ENCODE results near the gene RHOJ. TPM values are rescaled to one million over a fixed set of nuclear protein-coding genes. Genes with fewer than 3 reads are reported as not detected.

The RHOJ gene
- total RNA-seq, 1 experiment from 2014 or later = not detected

DNA sequence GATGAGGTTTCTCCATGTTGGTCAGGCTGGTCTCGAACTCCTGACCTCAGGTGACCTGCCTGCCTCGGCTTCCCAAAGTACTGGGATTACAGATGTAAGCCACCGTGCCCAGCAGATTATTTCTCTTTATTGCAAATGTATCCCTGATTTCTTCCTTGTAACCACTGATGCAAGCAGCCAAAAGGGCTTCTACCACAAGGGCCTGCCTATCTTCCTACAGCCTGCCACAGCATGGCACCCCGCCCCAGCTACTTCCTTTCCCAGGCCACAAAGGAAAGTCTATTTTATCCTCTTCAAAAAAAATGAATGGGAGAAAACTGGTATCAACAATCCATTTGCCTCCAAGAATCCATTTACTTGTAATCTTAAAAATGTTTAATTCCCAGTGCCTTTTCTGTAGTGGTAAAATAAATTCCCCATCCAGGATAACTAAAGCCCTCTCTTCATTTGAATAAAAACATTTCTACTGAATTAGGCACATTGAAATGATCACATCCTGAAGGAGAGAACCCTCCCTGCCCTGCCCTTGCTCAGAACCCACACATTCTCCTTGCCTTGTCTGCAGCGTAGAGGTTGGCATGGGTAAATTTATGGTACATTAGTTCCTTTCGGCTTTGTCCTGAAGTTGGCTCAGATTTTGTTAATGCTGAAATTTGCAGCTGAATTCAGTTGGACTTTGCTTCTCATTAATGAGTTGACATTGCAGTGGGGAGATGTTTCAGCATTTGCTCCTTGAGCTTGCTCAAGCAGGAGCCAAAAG is 95.3 kb downstream of the RHOJ start:
- Histone ChIP-seq H3K36me3 (ENCODE audit: control insufficient read depth in 1 of 2, insufficient read depth in 2 of 2, low read length in 2 of 2) (no peaks in the 10 kb centered on the region), H3K4me2 (ENCODE audit: low read length) (no peak overlapping the region), H3K27me3 (ENCODE audit: insufficient read depth, low read length) (peaks cover 33% of the 10 kb centered on the region), H3K27ac (ENCODE audit: low read depth, low read length) (no peak overlapping the region), H2AFZ (ENCODE audit: low read depth, low read length, poor library complexity, severe bottlenecking) (no peak overlapping the region), H3K9me2 (ENCODE audit: insufficient read depth) (no peaks in the 10 kb centered on the region), H3K9me3 (ENCODE audit: control insufficient read depth in 1 of 2, insufficient read depth in 1 of 2, low read depth in 1 of 2, low read length in 2 of 2) (no peaks in the 10 kb centered on the region), H3K4me1 (ENCODE audit: control insufficient read depth in 1 of 2, insufficient read depth in 2 of 2, low read length in 2 of 2) (no peaks in the 10 kb centered on the region), H4K20me1 (ENCODE audit: insufficient read depth) (no peaks in the 10 kb centered on the region), H3K9ac (ENCODE audit: low read length) (no peak overlapping the region), H3K79me2 (ENCODE audit: insufficient read depth, low read length) (no peaks in the 10 kb centered on the region), H3K4me3 (replicated peaks in 1 of 2; ENCODE audit: low read depth in 1 of 2, low read length in 2 of 2) (no peak overlapping the region)
- TF ChIP-seq SP1 (IDR thresholded peaks at IDR 0.05; ENCODE audit: low read depth) (no peak), EGR1 (IDR thresholded peaks at IDR 0.05; ENCODE audit: low read depth) (no peak), RAD21 (IDR thresholded peaks at IDR 0.05; ENCODE audit: low read depth) (no peak)
- CTCF ChIA-PET = no interaction called here
- DNase-seq (ENCODE audit: low read depth, low spot score) (no peak), ATAC-seq (no peak)
- RAD21 ChIA-PET (ENCODE audit: low non-redundant PET in 1 of 2, low total read pairs in 2 of 2, uncharacterized antibody in 2 of 2, unreplicated experiment in 2 of 2) = no interaction called here
- POLR2A ChIA-PET = interaction anchor here (0.6 kb wide), 1 partner anchor 1012 kb away, joined by 5 read pairs; no protein-coding TSS in a partner anchor
- no TSS peak for BruUV-seq (replicated peaks)
- intact Hi-C loops (cut with micrococcal nuclease) = no loop called here

DNA sequence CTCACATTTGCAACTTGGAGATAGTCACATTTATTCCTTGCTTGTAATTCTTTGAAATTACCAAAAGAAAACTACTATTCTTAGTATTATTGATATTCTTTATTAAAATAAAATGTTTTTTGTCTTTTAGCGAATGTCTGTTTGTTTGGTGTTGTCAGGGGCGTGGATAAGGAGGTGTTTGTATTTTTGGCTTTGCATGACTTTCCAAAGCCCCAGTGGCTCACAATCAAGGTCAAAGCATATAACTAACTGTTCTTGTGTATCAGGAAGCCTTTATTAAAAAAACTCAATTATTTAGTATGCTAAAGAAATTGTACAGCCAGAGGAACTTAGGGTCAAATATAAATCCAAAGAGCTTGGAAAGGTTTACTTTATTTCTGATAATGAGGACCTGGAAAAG is 96.6 kb downstream of the RHOJ start:
- CTCF ChIA-PET = no interaction called here
- POLR2A ChIA-PET = no interaction called here
- intact Hi-C loops (cut with micrococcal nuclease) = no loop called here
- DNase-seq (ENCODE audit: low read depth, low spot score) (no peak), ATAC-seq (no peak)
- Histone ChIP-seq H4K20me1 (ENCODE audit: insufficient read depth) (no peaks in the 10 kb centered on the region), H3K79me2 (ENCODE audit: insufficient read depth, low read length) (no peaks in the 10 kb centered on the region), H3K36me3 (ENCODE audit: control insufficient read depth in 1 of 2, insufficient read depth in 2 of 2, low read length in 2 of 2) (no peaks in the 10 kb centered on the region), H3K9ac (ENCODE audit: low read length) (no peak overlapping the region), H3K27ac (ENCODE audit: low read depth, low read length) (no peak overlapping the region), H3K4me3 (replicated peaks in 1 of 2; ENCODE audit: low read depth in 1 of 2, low read length in 2 of 2) (no peak overlapping the region), H3K4me2 (ENCODE audit: low read length) (no peak overlapping the region), H3K4me1 (ENCODE audit: control insufficient read depth in 1 of 2, insufficient read depth in 2 of 2, low read length in 2 of 2) (no peaks in the 10 kb centered on the region), H2AFZ (ENCODE audit: low read depth, low read length, poor library complexity, severe bottlenecking) (no peak overlapping the region), H3K27me3 (ENCODE audit: insufficient read depth, low read length) (peaks cover 28% of the 10 kb centered on the region), H3K9me2 (ENCODE audit: insufficient read depth) (no peaks in the 10 kb centered on the region), H3K9me3 (ENCODE audit: control insufficient read depth in 1 of 2, insufficient read depth in 1 of 2, low read depth in 1 of 2, low read length in 2 of 2) (no peaks in the 10 kb centered on the region)
- BruUV-seq (replicated peaks) = no TSS peak
- RAD21 ChIA-PET (ENCODE audit: low non-redundant PET in 1 of 2, low total read pairs in 2 of 2, uncharacterized antibody in 2 of 2, unreplicated experiment in 2 of 2) = no interaction called here
- TF ChIP-seq ZNF274 (IDR thresholded peaks at IDR 0.05; ENCODE audit: low read depth, low read length) (no peak), SP1 (IDR thresholded peaks at IDR 0.05; ENCODE audit: low read depth) (no peak)
